ENCODE results near the gene ST7. TPM values are rescaled to one million over a fixed set of nuclear protein-coding genes. Genes with fewer than 3 reads are reported as not detected.

The ST7 gene
- 69.3 and 95.2 TPM in 2 replicates for polyA plus RNA-seq

GRCh38 chr7:116953372-116953905 is at the start of gene ST7:
TSS of gene ST7 (plus strand) at chr7:116953501. CDS start at chr7:116953541, 40 bp downstream.

Other genes with a start within 250 kb of the ST7 start
- gene CAPZA2, start 90.9 kb upstream of the ST7 start, polyA plus RNA-seq: 190 and 245 TPM in 2 replicates

Data from Purkinje cell (primary cell).